IPS DF 19.7 (cell line): Measurements from ENCODE around the gene RNF181.
"Not testable (repeated sequence)": the region's sequence is repeated elsewhere in the genome, so short reads cannot be mapped to it uniquely, and the experiment has no call there.

Experiments used
- DNase-seq: peaks from one replicate; pipeline ENCODE4 v3.0.0-alpha.2; 2013; ENCODE audit warnings: low read depth, low spot score

RNF181 gene, protein sequence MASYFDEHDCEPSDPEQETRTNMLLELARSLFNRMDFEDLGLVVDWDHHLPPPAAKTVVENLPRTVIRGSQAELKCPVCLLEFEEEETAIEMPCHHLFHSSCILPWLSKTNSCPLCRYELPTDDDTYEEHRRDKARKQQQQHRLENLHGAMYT

DNA sequence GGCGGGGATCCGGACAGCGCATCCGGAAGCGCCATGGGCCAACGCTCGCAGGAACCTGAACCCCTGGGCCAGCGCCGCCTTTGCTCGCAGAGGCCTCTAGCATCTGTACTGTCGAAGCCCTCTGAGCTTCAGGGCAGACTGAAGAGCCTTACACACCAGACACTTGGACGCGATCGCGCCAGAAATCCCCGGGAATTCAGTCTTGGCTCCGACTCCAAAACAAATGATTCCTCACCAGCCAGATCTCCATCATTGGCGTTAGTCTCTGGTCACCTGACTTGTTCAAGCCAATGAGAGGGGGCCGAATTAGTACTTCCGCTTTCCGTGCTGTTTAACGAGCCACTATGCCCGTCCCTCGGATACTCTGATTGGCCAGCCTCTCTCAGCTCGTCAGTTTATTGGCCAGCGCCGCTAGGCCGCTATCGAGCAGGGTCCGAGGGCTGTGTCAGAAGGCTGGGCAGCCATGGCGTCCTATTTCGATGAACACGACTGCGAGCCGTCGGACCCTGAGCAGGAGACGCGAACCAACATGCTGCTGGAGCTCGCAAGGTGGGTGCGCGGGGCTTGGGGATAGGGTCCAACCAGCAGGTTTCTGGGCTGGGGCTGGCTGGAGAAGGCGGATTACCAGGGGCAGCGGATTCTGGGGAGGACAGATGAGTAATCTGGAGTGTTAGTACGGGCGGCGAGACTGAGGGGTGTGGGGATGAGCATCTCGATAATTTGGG, at the start of gene RNF181:
Gene RNF181, plus strand, starts transcription at position 445 of the 725 bp plus-strand sequence. Its CDS starts 19 bp downstream, at position 464.
- DNase-seq, result peak; percentile 93

DNA sequence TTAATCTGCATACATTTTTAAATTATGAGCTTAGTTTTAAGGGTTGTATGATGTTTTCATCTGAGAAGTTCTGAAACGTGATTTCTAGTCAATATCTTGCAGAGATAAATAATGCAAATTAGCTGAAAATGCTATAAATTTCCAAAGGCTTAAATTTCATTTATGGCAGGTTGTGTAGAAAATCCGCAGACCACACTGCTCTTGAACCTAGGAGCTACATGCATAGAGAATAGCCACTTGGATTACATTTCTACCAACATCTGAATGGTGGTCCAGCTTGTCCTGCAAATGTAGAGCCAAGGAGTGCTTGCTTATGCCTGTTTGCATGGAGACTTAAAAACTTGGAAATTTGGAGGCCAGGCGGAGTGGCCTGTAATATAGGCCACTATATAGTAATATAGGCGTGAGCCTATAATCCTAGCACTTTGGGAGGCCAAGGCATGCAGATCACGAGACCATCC, 49.7 kb upstream of the RNF181 start:
- no peak for DNase-seq

DNA sequence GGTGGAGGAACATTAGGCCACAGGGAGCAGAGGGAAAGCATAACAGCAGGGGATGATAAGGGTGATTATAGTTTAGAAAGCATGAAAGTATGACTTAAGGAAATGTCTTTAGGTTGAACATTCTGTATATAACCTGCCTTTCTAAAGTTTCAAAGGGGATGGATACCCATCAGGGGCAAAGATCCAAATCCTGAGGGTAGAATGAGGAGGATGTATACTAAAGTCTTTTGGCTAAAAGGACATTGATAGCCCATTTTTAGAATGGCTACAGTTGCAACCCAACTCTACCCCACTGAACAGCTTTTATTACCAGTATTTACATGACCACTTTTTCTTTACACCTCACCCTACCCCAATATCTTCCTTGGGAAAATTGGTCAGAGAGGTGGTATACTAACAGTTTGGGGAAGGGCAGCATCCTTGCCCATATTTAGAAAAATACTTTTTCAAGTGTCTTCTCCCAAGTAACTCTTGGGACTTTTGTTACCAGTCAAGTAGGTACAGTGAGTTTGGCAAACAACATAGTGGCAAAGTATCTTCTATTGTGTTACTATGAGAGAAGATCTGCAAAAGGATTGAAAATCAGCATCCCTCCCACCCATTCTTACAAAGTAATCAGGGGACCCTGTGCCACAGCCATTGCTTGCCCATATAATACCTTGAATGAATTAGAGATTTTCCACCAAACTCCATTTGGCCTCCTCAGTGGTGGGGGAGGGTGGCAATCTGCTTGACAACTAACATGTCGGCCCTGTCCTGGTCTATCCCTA, 48.3 kb upstream of the RNF181 start:
- DNase-seq, result no peak

DNA sequence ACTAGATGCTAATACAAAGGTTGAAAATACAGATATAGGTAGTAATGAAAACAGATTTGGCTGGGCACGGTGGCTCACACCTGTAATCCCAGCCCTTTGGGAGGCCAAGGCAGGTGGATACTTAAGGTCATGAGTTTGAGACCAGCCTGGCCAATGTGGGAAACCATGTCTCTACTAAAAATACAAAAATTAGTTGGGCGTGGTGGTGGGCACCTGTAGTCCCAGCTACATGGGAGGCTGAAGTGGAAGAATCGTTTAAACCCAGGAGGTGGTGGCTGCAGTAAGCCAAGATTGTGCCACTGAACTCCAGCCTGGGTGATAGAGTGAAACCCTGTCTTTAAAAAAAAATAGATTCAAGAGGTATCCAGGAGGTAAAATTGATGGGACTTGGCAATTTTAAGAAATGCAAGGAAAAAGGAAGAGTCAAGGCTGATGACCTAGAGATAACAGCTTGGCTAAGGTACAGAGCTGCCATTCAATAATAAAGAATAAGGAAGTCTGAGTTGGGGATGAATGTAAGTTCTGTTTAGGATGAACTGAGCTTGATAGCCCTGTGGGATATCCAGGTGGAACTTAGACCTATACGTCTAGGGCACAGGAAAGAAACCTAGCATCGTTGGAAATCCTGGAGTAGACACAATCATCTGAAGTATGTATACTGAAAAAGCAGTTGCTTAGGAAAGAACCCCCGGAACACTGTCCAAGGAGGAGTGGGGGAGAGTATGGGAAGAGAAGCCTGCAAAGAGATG, 47.5 kb upstream of the RNF181 start:
- no peak for DNase-seq

DNA sequence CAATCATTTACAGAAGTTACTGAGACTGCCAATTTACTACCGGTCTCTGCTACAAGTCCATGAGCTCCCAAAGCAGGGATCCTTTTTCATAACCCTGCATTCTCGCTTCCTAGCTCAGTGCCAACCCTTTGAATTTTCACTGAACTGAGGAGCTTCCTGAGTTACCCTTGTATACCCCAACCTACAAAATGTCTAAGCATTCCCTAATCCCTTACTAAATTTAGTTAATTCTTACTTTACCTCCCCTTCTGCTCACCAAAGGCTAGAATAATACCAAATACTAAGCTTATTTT, 47.0 kb upstream of the RNF181 start:
- no peak for DNase-seq

DNA sequence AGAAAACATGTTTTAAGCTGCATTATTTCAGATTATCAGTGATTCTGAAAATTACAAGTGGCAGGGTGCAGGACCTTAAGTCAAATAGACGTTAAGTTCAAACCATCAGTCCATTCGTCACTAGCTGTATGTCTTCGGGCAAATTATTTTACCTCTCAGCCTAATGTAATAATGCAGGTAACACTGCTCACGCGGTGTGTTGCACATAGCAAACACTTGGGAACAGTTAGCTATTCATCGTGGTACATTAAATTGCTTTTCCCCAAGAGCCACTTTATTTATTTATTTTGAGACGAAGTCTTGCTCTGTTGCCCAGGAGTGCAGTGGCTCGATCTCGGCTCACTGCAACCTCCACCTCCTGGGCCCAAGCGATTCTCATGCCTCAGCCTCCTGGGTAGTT, 46.5 kb upstream of the RNF181 start:
- no peak for DNase-seq

DNA sequence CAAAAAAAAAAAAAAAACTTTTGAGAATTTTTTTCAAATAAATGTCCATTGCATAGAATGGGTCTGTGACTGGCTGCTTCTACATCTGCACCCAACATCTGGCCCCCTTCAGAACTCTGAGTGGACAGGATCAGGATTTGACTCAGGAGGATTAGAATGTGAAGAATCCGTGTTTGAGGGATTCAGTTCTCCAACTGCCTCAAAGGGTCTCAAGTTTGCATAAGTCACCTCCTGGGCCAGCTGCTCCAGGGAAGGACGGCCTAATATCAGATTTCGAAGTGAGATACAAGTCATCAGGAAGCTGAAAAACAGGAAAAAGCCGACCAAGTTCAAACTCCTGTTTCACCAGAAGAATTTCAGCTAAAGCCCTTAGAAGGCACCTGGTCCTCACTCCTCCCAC, 45.7 kb upstream of the RNF181 start:
- DNase-seq, result no peak

DNA sequence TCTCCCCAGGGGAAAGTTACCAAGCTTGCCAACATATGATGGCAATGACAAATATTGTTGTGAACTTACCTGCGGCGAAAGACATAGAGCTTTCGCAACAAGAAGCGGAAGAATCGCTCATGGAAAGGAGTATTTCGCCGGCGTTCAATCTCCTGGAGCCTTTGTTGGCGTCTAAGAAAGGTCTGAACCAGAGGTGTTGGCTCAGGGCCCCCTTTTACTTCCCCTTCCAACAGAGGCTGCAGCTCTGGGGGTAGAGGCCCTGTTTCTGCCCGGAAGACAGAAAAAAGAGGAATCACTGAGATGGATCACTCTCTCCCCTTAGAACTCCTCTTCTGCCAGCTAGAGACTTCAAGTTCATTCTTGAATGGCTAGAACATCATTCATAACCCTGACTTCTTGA, 45.1 kb upstream of the RNF181 start:
- no peak for DNase-seq

DNA sequence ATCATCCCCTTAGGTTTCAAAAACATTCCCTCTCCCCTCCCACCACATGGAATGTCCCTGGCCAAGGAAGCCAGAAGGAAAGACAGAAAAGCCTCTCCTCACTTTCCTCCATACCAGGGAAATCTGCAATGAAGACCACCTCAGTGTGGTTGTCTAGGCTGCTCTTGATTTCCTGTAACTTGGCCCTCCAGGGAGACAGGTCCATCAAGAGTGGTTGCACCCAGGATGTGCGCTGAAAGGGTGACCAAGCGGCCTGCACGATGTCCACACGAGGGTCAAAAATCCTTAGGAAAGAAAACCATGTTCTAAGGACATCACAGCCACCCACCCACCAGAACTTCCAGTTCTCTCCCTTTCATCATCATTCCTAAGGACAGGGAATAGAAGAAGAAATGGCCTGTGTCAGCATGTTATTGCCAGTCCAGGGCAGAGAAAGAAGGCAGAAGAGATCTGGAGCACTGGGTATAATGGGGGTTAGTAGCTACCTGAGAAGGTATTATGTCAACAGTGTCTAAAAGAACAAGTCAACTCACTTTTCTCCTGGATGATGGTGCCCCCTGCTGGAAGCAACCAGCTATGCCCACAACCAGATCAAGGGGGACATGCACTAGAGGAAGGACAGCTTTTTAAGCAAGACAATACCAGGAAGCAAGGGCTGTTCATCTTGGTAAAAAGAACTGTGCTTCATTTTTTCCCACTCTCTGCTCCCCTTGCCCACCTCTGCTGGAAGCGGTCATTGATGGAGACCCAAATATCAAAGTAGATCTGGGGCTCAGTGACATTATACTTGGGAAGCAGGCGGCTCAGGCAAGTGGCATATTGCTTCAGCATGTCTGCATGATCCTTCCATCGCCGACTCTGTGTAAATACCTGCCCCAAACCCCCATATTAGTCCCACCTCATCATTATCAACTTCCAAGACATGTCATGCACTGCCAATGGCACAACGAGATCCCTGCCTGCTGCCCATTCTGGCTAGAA, 43.6 kb upstream of the RNF181 start:
- no peak for DNase-seq

DNA sequence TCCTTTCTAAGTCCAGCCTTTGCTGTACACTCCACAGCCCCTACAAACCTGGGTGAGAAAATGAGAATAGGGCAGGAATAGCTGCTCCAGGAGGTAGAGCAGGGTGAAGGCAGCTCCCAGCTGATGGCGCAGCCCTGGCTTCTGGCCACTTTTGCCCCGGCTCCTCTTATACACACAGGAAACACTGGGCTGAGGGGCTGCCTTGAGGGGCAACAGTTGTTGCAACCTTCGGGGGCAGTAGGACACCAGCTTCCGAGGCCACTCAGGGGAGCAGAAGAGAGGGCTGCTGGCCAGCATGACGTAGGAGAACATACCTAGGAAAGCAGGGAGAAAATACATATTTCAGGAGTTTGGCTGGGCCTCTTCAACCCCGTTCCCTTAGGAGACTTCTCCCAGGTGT, 42.4 kb upstream of the RNF181 start:
- DNase-seq, result no peak

DNA sequence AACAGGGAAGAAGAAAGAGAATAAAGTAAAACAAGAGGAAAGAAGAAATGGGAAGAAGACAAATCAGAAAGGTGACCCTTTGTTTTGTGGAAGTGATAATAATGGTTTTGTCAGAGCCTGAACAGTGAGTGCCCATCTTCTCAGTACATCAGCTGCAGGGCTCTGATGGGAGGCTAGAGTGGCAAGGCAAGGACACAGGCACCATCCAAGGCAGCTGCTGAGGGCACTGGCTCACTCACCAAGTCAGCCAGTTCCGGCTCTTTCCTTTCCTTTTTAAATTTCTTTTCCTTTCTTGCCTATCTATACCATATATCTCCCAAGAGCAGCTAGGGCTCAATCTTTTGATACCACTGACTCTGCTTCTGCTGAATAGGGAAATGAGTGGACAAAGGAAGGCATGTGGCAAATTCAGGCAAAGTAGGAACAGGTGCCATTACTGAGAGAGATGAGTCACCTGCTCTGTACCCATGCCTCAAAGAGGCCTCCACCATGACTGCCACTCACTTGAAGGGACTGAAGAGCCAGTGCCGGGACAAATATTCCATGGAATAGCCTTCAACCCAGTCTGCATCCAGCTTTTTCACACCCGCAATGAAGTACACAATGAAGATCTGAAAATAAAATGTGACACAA, 40.4 kb upstream of the RNF181 start:
- DNase-seq, result no peak

DNA sequence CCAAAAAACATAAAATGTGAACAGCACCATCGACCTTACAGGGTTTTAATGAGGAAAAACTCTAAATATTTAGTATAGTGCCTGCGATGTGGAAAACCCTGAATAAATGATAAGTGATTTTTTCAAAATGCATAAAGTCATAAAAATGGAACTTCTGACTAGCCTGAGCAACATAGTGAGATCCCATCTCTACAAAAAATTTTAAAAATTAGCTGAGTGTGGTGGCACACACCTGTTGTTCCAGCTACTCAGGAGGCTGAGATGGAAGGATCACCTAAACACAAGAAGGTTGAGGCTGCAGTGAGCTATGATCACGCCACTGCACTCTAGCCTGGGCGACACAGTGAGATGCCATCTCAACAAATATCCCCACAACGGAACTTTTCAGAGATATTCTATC, 38.4 kb upstream of the RNF181 start:
- no peak for DNase-seq

DNA sequence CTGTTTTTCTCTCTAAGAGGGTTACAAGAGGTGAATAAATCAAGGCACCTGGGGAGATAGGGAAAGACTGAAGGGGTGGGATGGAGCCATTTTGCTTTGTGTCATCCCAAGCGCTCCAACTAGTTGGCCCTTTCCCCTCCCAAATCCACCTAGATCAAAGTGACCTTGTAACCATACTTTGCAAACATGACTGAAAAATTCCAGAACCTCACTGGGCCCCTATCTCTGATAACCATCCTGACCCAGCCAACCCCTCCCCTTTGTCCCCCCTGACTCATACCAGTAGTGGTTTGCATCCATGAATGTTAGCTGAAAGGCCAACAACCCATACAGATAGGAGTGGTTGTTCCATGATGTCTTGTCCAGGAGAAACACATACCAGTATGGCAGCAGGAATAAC, 37.4 kb upstream of the RNF181 start:
- no peak for DNase-seq

DNA sequence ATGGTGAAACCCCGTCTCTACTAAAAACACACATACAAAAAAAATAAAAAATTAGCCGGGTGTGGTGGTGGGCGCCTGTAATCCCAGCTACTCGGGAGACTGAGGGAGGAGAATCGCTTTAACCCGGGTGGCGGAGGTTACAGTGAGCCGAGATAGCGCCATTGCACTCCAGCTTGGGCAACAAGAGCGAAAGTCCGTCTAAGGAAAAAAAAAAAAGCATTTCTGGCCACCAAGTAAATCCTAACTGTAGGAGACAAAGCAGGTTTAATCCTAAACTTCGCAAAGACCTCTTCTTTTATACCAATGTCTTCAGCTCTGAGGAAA, 35.2 kb upstream of the RNF181 start:
- DNase-seq, result not testable (repeated sequence)

DNA sequence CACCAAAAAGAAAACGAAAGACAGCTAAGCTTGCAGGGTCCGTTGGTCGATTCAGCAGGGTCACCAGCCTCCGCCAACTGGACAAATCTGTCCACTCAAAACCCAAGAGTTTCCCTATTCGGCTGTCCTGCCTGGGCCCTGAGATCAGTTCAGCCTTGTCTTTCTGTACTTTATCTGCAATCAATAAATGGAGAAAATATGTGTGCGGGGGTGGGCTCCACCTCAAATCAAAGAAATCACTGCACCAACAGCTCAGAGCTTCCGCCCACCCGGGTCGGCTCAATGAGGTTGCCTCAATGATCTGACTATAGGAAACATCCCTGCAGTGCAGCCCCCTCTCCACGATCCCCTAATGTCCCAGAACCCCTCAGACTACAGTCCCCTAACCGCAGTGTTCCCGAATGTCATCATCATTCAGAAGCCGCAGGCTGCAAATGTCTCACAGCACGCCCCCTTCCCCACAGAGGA, 34.7 kb upstream of the RNF181 start:
- DNase-seq, result no peak

DNA sequence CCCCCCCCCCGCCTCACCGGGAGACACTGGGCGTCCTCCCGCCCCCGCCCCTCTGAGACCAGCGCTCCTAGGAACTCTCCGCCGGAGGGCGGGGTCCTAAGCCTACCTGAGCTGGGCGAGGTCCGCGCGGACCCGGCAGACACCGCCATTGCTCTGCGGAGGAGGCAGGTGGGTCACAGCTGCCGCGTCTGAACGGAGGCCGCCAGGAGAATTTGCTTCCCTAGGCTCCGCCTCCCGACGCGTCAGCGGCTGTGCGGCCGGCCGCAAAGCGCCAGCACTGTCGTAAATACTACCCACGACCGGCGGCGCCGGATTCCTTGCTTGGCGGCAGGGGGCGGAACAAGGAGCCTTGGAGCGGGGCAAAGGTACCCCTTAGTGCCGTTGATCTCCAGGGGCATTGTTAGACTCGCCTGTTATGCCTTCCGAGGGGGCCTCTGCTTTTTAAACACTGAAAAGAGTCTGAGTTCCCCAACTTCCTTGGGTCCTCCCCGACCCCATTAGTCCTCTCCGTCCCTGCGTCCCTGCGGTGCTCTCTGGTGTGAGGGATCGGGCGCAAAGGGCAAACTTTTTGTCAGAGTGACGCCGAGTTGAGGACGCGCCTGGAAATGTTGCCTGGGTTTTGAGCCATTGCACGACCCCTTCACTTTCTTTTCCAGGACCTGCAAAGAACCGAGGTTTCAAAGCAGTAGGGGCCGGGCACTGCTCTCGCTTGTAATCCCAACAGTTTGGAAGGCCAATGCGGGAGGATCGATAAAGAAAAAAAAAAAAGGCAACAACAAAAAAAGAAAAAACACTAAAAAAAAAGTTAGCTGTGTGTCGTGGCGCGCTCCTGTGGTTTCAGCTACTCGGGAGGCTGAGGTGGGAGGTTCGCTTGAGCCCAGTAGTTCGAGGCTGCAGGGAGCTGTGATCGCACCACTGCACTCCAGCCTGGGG, 34.0 kb upstream of the RNF181 start, which contains the start of gene GGCX:
Gene GGCX, minus strand, starts transcription at position 214 of the 933 bp plus-strand sequence. Its CDS starts 65 bp downstream, at position 149.
- peak; percentile 86 for DNase-seq

DNA sequence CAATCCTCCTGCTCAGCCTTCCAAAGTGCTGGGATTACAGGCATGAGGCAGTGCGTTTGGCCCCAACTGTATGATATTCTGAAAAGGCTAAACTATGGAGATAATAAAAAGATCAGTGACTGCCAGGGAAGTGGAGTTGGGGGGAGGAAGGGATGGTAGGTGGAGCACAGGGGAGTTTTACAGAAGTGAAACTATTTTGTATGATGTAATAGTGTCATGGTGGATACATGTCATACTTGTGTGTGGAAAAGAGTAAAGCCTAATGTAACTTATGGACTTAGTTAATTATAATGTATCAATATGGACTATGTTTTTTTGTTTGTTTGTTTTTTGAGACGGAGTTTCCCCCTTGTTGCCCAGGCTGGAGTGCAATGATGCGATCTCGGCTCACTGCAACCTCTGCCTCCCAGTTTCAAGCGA, 31.4 kb upstream of the RNF181 start:
- no peak for DNase-seq

DNA sequence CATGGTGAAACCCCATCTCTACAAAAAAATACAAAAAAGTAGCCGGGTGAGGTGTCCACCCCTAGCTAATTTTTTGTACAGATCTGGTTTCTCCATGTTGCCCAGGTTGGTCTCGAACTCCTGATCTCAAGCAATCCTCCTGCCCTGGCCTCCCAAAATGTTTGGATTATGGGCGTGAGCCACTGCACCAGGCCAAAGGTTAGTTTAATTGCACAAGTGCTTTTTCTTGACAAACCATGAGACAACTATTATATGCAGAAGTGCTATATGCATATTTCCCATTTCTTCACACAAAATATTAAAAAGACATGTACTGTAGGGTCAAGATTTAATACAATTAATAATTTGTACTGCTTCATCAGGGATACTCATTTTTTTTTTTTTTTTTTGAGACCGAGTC, 29.3 kb upstream of the RNF181 start:
- DNase-seq, result no peak

DNA sequence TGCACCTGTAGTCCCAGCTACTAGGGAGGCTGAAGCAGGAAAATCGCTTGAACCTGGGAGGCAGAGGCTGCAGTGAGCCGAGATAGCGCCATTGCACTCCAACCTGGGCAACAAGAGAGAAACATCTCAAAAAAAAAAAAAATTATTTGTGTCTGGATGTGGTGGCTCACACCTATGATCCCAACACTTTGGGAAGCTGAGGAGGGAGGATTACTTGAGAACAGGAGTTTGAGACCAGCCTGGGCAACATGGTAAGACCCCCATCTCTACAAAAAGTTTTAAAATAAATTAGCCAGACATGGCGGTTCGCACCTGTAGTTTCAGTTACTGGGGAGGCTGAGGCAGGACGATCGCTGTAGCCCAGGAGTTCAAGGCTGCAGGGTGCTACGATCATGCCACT, 19.8 kb upstream of the RNF181 start:
- no peak for DNase-seq

DNA sequence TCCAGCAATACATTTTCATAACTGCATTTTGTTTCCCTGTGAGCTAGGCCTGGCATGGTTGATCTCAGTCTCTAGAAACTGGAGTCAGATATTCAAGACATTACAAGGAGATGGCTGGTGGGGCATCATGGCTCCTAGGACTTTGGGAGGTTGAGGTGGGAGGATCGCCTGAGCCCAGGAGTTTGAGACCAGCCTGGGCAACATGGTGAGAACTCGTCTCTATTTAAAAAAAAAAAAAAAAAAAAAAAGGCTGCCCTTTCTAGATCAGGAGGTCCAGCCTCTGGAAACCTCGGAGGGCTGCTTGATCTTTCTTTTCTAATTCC, 18.5 kb upstream of the RNF181 start:
- no peak for DNase-seq
